Calu3 (cell line): ENCODE data around the gene KRT75. TPM values are rescaled to one million over a fixed set of nuclear protein-coding genes. Genes with fewer than 3 reads are reported as not detected.

Source experiments
- BruUV-seq: library from RNA; stranded (reverse); fragments of 400-500 nt; replicated peaks from 2 replicates; lab custom pipeline; 2021; lab: Mats Ljungman, UMichigan
- CTCF ChIA-PET: fragments of 300-600 bp; sonication (Branson Sonifier 250); formaldehyde crosslinking; loops from one replicate; lab custom pipeline; 2022; ENCODE audit warnings: antibody characterized with exemption; lab: Charles Lee
- DNase-seq: peaks from one replicate; pipeline ENCODE4 v3.0.0; 2022
- H3K27ac Mint-ChIP-seq: one replicate; pipeline ENCODE4 v1.8.0; 2022; ENCODE audit warnings: mixed read lengths; ENCODE audit not compliant: unreplicated experiment
- H3K27me3 Mint-ChIP-seq: one replicate; pipeline ENCODE4 v1.8.0; 2022; ENCODE audit warnings: mixed read lengths; ENCODE audit not compliant: unreplicated experiment
- H3K36me3 Mint-ChIP-seq: one replicate; pipeline ENCODE4 v1.8.0; 2022; ENCODE audit warnings: mild to moderate bottlenecking, moderate library complexity, mixed read lengths; ENCODE audit not compliant: insufficient read depth, unreplicated experiment
- H3K4me1 Mint-ChIP-seq: one replicate; pipeline ENCODE4 v1.8.0; 2022; ENCODE audit warnings: mild to moderate bottlenecking, low read depth, mixed read lengths; ENCODE audit not compliant: unreplicated experiment
- H3K4me3 Mint-ChIP-seq: one replicate; pipeline ENCODE4 v1.8.0; 2022; ENCODE audit warnings: mild to moderate bottlenecking, low read depth, moderate library complexity, mixed read lengths; ENCODE audit not compliant: unreplicated experiment
- H3K9me3 Mint-ChIP-seq: one replicate; pipeline ENCODE4 v1.8.0; 2022; ENCODE audit warnings: low read depth, mixed read lengths; ENCODE audit not compliant: unreplicated experiment
- intact Hi-C: fragments of 100-400 bp; cut with micrococcal nuclease; formaldehyde crosslinking; loops from one replicate; pipeline ENCODE4 v1.10.0; 2022; ENCODE audit not compliant: unreplicated experiment
- total RNA-seq: library from RNA; stranded (reverse); gene quantifications from 2 replicates; pipeline ENCODE4 v1.2.3, GENCODE V29; 2022
- TF ChIP-seq, protein P1 (sequence below): fragments of 200-600 bp; IDR thresholded peaks from one replicate; pipeline ENCODE4 v1.8.0; 2022; ENCODE audit warnings: antibody characterized with exemption; ENCODE audit not compliant: unreplicated experiment

The KRT75 gene
- total RNA-seq, 1 experiment from 2014 or later: not detected

DNA sequence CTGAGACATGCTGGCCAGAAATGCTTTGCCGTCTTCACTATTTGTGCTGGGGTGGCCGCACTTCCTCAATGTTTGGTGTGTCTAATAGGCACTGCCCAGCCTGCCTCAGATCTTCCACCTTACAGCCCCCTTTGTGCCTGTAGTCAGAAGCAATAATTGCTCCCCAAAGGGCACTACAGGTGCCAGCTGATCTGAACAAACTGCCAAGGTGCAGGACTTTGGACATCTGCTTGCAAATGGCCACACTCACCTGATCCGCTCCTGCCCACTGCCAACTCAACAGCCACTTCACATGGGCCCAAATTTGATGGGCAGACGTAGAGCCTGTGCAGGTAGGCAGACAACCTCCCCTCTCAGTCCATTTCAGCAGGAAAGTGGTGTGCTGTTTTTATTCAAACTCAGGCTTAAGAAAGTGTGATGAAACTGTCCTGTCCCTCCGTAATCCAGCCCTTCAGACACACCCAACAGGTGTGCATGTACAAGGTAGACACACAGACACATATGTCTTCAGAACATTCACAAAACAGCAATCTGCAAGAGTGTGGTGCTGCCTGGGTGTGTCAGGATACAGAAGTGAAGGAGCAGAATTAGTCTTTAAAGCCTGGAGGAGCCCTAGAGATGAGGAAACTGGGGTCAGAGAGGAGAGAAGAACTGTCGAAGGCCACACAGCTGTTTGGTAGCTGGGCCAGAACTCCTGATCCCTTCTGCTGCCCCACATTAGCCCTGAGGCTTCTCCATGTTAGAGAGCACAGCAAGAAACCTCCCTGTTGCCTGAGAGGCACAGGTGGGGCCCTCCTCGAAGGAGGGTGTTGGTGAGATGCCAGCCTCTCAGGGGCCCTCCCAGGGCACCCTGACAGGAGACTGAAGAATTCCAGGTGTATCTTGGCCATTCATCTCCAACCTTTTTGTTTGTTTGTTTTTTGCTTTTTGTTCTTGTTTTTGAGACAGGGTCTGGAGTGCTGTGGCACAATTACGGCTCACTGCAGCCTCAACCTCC, 4.4 kb upstream of the KRT75 start:
- intact Hi-C loops: no loop called here
- no peak overlapping the region for H3K27ac Mint-ChIP-seq
- no peaks in the 10 kb centered on the region for H3K36me3 Mint-ChIP-seq
- H3K4me3 Mint-ChIP-seq: no peak overlapping the region
- BruUV-seq: no TSS peak
- no peaks in the 10 kb centered on the region for H3K9me3 Mint-ChIP-seq
- TF ChIP-seq, protein P1, sequence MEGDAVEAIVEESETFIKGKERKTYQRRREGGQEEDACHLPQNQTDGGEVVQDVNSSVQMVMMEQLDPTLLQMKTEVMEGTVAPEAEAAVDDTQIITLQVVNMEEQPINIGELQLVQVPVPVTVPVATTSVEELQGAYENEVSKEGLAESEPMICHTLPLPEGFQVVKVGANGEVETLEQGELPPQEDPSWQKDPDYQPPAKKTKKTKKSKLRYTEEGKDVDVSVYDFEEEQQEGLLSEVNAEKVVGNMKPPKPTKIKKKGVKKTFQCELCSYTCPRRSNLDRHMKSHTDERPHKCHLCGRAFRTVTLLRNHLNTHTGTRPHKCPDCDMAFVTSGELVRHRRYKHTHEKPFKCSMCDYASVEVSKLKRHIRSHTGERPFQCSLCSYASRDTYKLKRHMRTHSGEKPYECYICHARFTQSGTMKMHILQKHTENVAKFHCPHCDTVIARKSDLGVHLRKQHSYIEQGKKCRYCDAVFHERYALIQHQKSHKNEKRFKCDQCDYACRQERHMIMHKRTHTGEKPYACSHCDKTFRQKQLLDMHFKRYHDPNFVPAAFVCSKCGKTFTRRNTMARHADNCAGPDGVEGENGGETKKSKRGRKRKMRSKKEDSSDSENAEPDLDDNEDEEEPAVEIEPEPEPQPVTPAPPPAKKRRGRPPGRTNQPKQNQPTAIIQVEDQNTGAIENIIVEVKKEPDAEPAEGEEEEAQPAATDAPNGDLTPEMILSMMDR: no peak
- H3K4me1 Mint-ChIP-seq: peaks cover 31% of the 10 kb centered on the region
- DNase-seq: no peak
- H3K27me3 Mint-ChIP-seq: peaks cover 14% of the 10 kb centered on the region
- CTCF ChIA-PET: no interaction called here

DNA sequence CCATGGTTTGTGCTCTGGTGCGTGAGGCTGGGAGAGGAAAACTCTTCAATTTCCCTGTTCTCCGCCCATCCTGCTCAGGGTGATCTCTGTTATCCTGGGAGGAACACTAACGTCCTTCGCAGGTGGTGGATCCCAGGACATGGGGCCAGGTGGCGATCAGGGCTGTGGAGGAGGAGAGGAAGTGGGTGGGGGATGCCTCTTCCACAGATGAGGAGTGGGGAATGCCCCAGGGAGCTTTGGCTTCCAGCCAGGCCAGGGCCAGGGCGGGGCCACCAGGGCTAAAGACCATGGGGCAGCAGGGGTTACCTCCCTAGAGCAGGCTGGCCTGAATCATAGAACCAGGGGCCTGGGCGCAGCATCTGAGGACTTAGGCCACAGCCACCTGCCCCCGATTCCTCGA, 3.3 kb upstream of the KRT75 start:
- no TSS peak for BruUV-seq
- Mint-ChIP-seq H3K9me3 (no peaks in the 10 kb centered on the region), H3K4me1 (peaks cover 21% of the 10 kb centered on the region), H3K27ac (no peak overlapping the region), H3K4me3 (no peak overlapping the region), H3K36me3 (no peaks in the 10 kb centered on the region), H3K27me3 (peaks cover 25% of the 10 kb centered on the region)
- DNase-seq: no peak
- intact Hi-C loops: no loop called here
- TF ChIP-seq, protein P1: no peak
- CTCF ChIA-PET: no interaction called here

DNA sequence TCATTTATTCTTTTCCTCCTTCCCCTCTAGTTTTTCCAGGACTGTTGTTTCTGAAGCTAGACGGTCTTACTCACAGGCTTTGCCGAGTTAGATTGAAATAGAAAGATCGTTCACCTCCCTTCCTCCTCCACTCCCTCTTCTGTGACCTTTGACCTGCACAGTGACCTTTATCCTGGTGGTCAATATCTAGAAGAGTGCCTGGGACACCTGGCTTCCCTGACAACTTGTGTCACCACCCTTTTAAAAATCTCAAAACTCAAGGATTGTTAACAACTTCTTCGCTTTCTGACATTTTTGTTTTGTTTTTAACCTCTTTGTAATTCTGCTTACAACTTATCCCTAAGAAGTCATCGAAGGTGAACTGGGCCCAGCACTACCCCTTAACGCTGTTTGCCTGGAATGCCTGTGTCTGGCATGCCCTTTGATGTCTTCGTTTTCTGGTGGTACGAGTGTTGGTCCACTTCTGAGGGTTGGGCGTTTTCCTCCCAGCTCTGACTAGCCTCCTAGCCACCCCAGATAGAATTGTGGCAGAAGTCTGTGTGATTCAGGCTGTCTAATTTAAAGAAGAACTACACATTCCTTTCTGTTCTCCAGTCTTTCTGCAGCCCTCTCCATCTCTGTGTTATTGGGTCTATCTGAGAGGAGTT, 2.8 kb upstream of the KRT75 start:
- H3K9me3 Mint-ChIP-seq: no peaks in the 10 kb centered on the region
- no peak overlapping the region for H3K27ac Mint-ChIP-seq
- peaks cover 15% of the 10 kb centered on the region for H3K4me1 Mint-ChIP-seq
- BruUV-seq: no TSS peak
- H3K36me3 Mint-ChIP-seq: no peaks in the 10 kb centered on the region
- no peak for DNase-seq
- intact Hi-C loops: no loop called here
- TF ChIP-seq, protein P1: no peak
- H3K4me3 Mint-ChIP-seq: no peak overlapping the region
- CTCF ChIA-PET: no interaction called here
- H3K27me3 Mint-ChIP-seq: peaks cover 31% of the 10 kb centered on the region

DNA sequence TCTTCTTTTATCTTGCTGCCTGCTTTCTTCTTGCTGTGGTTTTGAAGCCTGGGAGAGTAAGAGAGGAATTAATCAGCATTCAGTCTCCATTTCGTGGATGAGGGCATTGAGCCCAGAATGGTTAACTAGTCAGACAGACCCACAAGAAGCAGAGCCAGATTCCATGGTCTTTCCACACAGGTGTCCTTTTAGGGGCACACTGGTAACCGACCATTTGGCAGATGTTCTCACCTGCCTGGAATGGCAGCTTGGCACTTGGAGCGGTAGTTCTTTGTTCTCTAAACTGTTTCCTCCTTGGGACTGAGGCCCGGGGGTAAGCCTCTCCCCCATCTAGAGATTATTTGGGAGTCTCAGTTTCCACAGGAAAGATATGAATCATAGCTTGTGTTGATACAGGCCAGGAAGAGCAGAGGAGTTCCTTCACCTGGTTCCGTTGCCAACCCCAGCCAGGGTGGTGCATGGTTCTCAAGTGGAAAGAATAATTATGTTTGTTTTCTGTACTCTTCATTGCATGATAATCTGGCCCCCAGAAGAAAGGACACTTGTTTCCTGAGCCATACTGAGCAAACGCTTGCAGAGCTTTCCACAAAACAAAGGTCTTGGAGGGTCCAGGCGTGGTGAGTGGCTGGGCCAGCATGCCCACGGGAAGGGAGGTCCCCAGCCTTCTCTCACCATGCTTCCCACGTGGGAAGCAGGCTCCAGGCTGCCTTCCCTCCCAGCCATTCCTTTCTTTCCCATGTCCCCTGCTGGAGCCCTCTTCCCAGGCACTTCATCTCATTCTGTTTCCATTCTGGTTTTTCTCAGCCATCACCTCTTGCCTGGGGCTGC, 2.0 kb upstream of the KRT75 start:
- H3K27ac Mint-ChIP-seq: no peak overlapping the region
- DNase-seq: no peak
- TF ChIP-seq, protein P1: no peak
- no peaks in the 10 kb centered on the region for H3K36me3 Mint-ChIP-seq
- peaks cover 38% of the 10 kb centered on the region for H3K27me3 Mint-ChIP-seq
- CTCF ChIA-PET: no interaction called here
- intact Hi-C loops: no loop called here
- no TSS peak for BruUV-seq
- no peak overlapping the region for H3K4me3 Mint-ChIP-seq
- H3K4me1 Mint-ChIP-seq: peaks cover 12% of the 10 kb centered on the region
- H3K9me3 Mint-ChIP-seq: no peaks in the 10 kb centered on the region
